ENCODE measurements around the gene MTG1.

DNA sequence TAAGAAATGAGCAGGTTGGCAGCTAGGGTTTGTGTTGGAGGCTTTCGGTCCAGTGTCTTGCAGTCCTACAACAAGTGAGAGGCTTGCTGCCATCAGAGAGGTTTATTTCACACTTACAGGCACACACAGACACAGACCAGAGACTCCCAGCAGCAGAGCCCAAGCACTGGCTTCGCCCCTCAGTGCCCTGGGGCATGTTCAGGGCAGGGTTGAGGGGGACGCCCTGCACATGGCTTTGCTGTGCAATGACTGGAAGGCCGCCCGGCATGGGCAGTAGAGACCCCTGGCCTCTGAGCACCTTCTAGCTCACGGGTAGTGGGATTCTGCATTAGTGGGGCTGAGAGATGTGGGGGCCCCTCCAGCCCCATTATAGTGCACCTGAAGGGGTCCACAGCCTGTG is 26.6 kb downstream of the MTG1 start:
- TF ChIP-seq POLR2AphosphoS5 (IDR thresholded peaks at IDR 0.05; ENCODE audit: low read depth, low read length) (no peak), POLR2A (IDR thresholded peaks at IDR 0.05; ENCODE audit: low read depth, low read length) (no peak)

All from GM12892 (cell line).